Esophagus squamous epithelium (tissue), 4 donors: ENCODE measurements around the gene MYO7B.

Experiments used
- POLR2A ChIP-seq, 4 donors: fragments of 450-650 bp; IDR thresholded peaks; one replicate each; pipeline ENCODE4 v1.6.1; 2017; ENCODE audit warnings: antibody characterized with exemption in 4 of 4, mild to moderate bottlenecking in 4 of 4, moderate library complexity in 3 of 4
- TF ChIP-seq, protein P1 (sequence below), 6 experiments: fragments of 450-650 bp in 4 of 6; fragments of 200-600 bp in 2 of 6; sonication (generic) in 2 of 6; IDR thresholded peaks; one replicate each; pipeline ENCODE4 v1.5.1; 2016 to 2019; ENCODE audit warnings: antibody characterized with exemption in 6 of 6, mild to moderate bottlenecking in 4 of 6, moderate library complexity in 4 of 6

DNA sequence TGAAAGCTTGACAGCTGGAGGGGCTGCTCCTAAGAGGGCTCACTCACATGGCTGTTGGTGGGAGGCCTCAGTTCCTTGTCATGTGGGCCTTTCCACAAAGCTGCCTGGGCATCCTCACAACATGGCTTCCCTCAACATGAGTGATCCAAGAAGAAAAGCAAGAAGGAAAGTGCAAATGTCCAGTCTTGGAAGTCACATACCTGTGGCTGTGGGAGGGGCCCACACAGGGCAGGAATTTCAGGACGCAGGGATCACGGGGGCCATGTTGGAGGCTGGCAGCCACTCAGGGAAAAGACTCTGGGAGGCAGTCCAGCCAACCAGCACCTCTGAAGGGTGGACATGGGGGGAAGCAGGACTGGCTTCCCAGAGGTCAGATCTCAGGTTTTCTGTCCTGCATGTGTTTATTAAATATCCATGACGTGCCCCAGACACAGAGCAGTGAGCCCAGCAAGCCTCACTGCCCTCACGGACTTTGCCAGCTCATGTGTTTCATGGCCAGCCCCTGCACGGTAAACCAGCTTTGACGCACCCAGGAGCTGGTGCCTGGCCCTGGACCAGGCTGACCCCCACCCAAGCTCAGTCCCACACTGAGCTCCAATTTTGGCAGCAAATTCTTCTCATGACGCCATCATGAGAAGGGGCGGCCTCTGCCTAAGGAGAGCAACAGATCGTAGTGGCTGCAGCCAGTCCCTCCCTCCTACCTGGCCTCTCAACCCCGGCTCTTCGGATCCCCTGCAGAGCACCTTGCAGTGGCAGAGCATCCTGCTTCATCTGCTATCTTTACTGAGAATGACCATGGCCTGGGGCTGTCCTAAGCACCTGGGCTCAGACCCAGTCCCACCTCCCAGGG is 75.8 kb downstream of the MYO7B start:
- TF ChIP-seq, protein P1, sequence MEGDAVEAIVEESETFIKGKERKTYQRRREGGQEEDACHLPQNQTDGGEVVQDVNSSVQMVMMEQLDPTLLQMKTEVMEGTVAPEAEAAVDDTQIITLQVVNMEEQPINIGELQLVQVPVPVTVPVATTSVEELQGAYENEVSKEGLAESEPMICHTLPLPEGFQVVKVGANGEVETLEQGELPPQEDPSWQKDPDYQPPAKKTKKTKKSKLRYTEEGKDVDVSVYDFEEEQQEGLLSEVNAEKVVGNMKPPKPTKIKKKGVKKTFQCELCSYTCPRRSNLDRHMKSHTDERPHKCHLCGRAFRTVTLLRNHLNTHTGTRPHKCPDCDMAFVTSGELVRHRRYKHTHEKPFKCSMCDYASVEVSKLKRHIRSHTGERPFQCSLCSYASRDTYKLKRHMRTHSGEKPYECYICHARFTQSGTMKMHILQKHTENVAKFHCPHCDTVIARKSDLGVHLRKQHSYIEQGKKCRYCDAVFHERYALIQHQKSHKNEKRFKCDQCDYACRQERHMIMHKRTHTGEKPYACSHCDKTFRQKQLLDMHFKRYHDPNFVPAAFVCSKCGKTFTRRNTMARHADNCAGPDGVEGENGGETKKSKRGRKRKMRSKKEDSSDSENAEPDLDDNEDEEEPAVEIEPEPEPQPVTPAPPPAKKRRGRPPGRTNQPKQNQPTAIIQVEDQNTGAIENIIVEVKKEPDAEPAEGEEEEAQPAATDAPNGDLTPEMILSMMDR (IDR thresholded peaks at IDR 0.05) = no peak
- TF ChIP-seq POLR2A (IDR thresholded peaks at IDR 0.05) = no peak
